CD4-positive, alpha-beta T cell treated with Interleukin-17A for 4 hours (primary cell): Measurements from ENCODE around the gene JDP2.
"Not testable (repeated sequence)": the region's sequence is repeated elsewhere in the genome, so short reads cannot be mapped to it uniquely, and the experiment has no call there.

Source experiments
- DNase-seq: peaks from one replicate; pipeline ENCODE4 v3.0.0-alpha.2; 2020; ENCODE audit warnings: mixed read lengths

Gene JDP2, protein sequence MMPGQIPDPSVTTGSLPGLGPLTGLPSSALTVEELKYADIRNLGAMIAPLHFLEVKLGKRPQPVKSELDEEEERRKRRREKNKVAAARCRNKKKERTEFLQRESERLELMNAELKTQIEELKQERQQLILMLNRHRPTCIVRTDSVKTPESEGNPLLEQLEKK

DNA sequence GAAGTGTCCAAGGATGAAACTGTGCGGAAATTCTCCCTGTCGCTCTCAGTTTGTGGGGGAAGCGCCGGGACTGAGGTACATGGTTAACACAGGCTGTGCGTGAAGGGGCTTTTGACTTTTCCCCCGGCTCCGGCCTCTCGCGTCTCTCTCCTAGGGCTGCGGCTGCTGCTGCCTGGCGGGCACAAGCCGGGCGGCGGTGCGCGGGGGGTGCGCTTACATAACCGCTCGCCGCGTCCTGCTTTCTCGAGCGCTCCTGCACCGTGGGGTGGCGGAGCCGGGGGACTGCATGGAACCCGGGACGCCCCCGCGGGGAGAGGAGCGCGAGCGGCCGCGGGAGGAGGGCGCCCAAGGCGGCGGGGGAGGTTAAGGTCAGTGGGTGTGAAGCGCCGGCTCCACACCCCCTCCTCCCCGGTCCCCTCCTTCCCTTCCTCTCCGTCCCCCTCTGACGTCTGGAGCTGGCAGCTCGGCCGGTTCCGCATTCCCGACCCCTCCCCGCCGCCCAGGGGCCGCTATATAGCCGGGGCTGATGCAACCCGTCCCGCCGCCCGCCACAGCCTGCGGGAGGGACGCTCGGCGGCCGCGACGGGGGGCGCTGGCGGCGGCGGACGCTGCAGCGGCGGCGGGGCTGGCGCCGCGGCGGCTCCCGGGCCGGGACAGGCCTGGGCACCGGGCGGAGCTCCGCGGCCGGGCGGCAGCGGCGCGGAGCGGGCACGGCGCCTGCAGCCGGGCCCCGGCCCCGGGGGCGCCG, at the start of gene JDP2:
Gene JDP2 (plus strand): TSS at position 541 of the 748 bp plus-strand sequence. CDS start 9,899 bp downstream, outside the sequence.
- peak; percentile 61 for DNase-seq

DNA sequence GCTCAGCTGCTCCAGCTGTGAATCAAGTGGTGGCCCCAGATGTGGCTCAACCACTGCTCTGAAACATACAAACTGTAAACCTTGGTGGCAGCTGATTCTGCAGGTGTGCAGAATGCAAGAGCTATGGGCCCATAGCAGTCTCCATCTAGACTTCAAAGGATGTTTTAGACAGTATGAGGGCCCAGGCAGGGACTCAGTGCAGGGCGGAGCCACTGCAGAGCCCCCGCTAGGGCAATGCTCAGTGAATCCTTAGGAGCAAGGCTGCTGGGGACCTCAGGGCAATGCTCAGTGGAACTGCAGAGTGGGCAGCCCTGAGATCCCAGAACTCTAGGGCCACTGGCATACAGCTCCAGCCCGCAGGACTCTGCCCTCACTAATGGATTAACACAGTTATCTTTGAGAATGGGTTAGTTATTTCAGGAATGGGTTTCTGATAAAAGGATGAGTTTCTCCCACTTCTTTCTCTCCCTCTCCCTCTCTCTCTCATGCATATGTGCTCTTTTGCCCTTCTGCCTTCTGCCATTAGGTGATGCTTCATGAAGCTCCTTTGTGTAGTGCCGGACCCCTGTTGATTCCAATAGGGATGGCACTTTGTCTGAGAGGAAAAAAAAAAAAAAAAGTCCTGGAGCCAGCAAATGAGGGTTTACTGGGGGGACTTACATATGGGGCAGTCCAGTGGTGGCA, 48.4 kb upstream of the JDP2 start:
- no peak for DNase-seq

DNA sequence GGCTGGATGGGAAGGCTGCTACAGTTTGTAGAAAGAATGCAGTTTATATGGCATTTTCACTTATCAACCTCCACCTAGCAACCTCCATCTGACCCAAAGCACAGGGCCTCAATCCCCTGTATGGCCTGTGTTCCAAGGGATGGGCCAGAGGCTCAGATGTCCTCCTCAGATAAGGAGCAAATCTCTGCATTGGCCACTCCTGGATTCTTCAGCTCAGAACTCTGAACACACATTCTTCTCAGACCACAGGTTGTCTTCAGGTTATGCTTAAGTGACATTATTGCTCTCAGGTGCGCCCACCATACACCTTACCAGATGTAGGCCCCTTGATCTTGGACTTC, 47.9 kb upstream of the JDP2 start:
- DNase-seq = no peak

DNA sequence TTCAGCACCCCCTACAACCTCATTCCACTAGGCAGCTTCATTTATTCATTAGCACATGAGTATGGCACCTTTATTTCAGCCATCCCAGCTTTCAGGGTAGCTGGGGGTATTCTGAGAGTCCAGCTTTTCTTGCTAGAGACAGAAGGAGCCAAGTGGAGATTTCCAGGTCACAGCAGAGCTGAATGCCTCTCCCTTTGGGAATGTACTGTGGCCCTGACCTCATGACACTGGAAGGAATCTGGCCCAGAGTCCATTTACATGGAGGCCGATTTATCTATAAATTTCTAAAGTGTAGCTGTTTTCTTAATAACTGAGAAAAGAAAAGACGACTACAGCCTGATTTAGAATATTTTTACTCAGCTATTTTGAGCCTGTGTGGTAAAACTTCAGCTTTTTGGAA, 47.2 kb upstream of the JDP2 start:
- DNase-seq = no peak

DNA sequence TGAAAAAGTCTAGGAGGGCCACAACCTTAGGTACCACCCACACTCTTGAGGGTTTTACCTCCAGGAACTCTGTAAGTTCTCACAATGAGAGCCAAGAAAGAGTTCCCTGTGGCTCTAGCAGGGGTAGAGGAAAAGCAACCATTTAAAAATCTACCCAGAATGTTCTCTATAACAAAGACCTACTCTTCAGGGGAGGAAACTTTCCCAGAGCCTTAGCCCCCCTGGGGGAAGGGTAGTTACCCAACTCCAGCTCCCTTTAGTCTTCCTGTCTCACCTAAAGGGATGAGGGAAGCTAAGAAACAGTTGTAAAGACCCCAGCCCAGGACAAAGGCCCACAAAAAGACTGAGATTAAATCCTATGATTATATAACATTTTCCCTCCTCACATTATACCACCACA, 46.2 kb upstream of the JDP2 start:
- DNase-seq = no peak

DNA sequence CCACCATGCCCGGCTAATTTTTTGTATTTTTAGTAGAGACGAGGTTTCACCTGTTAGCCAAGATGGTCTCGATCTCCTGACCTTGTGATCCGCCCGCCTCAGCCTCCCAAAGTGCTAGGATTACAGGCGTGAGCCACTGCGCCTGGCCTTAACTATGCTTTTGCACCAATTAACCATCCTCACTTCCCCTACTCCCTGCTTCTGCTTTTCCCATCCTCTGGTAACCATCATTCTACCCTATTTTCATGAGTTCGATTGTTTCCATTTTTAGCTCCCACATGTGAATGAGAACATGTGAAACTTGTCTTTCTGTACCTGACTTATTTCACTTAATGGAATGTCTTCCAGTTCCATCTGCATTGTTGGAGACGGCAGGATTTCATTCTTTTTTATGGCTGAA, 44.6 kb upstream of the JDP2 start:
- DNase-seq = not testable (repeated sequence)

DNA sequence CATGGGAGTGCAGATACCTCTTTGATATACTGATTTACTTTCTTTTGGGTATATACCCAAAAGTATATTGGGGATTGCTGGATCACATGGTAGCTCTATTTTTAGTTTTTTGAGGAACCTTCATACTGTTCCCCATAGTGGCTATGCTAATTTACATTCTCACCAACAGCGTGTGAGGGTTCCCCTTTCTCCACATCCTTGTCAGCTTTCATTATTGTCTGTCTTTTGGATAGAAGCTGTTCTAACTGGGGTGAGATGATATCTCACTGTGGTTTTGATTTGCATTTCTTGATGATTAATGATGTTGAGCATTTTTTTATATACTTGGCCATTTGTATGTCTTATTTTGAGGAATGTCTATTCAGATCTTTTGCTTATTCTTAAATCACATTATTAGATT, 44.1 kb upstream of the JDP2 start:
- no peak for DNase-seq

DNA sequence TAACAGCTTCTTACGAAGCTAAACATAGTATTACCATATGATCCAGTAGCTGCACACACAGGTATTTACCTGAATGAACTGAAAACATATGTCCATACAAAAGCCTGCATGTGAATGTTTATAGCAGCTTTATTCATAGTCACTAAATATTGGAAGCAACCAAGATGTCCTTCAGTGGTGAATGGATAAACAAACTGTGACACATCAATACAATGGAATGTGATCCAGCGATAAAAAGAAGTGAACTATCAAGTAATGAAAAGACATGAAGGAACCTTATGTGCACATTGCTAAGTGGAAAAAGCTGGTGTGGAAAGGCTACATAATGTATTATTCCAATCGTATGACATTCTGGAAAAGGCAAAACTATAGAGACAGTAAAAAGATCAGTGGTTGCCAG, 38.1 kb upstream of the JDP2 start:
- DNase-seq = no peak

DNA sequence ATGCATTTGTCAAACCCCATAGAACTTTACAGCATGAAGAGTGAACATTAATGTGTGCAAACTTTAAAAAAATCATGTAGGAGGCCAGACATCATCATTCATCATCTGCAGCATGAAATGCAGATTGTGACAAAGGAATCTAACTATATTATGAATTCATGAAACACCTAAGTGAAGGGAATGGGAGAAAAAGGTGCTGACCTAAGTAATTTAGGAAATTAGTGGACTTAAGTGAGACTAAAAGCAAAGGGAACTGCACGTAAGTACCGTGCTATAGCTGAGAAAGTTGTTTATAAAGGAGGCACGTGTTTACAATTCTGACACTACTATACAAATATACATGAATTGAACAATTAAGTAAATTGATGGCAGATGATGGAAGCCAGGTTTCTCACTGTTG, 37.6 kb upstream of the JDP2 start:
- DNase-seq = no peak

DNA sequence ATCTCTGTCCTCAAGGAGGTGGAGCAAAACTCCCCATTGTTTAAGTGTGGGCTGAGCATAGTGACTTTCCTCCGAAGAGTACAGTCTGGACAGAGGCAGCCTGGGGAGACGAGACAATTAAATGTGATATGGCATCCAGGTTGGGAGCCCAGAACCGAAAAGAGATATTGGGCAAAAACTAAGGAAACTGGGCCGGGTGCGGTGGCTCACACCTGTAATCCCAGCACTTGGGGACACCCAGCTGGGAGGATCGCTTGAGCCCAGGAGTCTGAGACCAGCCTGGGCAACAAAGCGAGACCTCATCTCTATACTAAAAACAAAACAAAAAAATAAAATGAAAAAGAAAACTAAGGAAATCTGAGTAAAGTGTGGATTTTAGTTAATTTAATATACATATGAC, 35.9 kb upstream of the JDP2 start:
- DNase-seq = no peak

DNA sequence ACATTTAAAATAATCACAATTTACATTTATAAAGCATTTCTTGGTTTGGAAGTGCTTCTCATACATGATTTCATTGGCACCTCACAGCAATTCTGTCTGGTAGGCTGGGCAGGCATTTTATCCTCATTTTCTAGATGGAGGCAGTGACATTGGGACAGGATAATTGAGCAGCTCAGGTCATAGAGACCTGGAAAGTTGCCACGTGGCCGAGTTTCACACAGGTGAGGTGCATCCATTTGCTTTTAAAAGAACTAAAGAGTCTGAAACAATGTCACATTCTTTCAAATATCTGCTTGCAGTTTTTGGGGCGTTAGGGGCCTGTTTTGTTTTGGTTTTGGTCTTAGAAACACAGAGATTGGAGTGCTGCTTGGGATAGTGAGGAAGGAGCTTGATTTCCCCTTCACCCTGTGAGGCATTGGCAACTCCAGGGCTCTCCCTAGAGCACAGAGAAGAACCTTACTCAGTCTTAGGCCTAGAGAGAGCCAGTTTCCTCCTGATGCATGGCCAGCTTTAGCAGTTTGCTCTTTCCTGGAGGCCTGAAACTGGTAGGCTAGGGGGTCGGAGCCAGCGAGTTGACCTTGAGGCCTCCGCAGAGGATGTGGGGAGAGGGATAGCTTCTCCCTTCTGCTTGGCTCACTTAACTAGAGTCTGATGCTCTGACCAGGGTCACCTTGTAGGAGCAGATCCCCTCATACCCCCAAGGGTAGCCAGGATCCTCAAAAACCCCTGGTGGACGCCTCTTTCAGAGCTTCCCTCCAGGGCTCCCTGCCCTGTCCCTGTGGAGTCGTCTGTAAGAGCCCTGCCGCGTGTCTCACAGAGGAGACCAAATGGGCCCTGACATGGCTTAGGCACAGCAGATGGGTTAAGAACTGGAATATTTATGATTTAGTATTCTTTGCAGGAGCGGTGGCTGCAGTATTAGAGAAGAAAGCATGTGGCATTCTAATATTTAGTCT, 34.9 kb upstream of the JDP2 start:
- DNase-seq = no peak

DNA sequence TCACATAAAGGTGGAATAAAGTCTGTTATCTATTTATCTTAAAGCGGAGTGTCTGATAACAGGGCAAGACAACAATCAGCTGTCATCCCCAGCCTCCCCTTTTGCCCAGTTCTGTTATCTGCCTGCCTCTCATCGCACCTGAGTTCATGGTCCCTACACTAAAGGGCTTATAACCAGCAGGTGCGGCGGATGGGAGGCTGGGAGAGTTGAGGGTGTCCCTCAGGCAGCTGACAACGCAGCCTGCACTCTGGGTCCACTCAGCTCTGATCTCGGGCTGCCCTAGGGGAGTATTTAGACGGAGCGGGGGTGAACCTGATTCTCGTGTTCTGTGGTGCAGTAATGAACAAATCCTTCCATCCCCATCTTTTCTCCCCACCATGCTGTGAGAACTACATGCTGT, 34.0 kb upstream of the JDP2 start:
- DNase-seq = no peak

DNA sequence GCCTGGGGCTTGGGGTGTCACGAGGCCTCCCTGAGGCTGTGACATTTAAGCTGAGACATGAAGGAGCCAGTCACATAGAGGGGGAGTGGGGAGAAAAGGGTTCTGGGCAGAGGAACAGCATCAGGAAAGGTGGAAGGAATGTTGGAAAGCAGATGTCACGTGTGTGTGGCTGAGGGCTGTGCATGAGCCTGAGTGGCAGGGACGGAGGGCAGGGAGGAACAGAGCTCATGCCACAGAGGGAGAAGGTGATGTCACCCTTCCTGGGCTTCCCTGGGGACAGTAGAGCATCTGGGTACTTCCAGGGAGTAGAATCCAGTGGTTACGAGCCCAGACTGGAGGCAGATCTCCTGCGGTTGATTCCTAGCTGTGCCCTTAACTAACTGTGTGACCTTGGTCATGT, 32.0 kb upstream of the JDP2 start:
- DNase-seq = no peak

DNA sequence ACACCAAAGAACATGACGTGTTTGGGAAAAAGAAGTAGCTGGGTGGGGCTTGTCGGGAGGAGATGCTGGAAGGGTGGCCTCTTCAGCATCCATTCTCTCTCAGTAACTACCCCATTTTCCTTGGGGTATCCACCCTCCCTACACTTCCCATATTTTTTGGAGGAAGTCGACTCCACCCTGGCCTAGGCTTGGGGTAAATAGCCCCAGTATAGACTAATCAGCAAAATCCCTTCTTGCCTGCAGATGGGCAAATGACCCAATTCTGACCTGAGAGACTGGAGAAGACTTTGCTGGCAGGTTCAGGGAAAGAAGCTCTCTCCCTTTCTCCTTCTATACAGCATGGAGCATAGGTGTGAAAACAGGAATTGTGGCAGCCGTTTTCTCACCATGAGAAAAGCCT, 28.5 kb upstream of the JDP2 start:
- no peak for DNase-seq

DNA sequence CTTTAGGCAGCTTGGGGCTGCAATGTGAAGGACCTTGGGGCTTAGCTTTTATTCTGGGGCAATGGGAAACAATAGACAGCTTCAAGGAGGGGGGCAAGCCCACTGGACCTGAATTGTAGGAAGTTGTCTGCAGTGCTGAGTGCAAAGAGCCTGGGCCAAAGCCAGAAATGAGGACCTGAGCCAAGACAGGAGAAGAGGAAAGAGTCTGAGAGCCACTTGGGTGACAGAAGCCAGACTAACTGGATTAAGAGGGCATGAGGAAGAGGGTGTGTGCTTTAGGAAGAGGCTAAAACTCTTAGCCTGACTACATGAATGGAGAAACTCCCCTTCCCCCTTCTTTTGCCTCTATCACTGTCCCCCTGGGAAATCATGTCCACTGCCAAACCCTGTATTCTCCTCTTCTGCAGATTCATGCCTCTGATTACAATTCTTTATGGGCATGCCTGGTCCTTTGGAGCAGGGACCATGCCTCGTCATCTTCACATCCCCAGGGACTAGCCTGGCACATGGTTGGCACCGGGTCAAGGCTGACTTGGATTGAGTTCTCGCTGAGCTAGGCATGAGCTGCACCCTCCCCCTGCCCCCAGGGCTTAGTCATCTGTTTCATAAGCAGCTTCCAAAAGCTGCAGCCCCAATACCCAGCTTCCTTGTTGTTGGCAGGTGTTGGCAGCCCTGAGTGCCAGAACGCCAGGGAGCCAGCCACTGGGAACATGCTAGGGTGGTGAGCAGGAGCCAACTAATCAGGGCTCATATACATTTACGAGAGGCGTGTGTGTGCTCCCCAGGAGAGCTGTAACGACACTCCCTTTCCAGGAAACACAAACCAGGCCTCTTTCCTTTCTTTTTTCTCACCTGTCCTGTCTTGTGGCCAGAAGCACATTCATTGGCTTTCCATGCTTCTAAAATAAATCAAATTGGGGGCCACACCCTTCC, 27.7 kb upstream of the JDP2 start:
- peak; percentile 6 for DNase-seq

DNA sequence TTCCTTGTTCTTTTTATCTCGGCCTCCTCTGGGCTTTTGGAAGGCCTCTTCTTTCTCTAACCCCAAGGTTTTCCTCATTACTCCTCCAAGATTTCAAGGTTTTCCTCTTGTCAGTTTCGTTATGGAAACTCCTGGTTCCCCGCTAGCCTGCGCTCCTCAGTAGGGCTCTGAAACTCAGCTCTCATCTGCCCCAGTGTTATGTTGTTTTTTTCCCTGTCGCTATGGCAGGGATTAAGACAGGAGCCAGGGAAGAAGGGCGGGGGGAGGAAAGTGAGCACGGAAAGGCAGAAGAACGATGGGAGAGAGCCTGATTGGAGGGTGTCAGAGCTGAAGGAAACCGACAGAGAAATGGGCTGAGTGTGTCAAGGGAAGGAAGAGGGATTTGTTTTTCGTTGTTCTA, 26.5 kb upstream of the JDP2 start:
- no peak for DNase-seq

DNA sequence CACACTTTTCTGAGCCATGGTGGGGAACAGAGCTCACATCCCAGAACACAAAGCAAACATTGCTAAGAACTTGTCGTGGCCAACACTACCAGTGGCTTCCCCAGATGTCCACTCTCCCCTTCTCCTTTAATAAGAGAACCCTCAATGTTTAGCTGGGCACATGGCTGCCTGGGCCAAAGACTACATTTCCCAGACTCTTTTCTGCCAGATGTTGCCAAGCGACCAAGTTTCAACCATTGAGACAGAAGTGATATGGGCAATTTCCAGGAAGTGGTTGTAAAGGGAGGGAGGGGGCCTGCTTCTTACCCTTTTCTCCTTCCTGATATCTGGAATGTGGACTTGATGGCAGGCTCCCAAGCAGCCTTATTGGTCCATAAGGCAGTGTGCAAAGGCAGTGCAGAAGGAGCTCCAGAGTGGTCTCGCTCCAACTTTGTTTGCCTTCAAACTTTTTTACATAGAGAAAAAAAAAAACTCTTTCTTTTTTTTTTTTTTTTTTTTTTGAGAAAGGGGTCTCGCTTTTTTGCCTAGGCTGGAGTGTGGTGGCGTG, 24.9 kb upstream of the JDP2 start:
- no peak for DNase-seq

DNA sequence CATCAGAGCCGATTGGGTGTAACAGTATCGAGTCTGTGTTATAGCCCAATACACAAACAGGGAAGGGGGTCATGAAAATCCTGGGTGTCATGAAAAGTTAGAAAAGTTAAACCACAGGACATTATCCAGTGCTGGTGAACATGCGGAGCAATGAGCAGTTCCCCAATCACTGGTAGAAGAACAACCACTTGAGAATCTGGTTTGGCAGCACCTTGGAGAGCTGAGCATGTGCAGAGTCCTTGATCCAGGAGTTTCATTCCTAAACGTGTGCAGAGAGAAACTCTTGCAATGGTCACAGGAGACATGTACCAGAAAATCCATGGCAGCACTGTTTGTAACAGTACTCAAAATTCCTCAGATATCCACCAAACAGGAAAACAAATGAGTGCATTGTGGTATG, 23.0 kb upstream of the JDP2 start:
- no peak for DNase-seq

DNA sequence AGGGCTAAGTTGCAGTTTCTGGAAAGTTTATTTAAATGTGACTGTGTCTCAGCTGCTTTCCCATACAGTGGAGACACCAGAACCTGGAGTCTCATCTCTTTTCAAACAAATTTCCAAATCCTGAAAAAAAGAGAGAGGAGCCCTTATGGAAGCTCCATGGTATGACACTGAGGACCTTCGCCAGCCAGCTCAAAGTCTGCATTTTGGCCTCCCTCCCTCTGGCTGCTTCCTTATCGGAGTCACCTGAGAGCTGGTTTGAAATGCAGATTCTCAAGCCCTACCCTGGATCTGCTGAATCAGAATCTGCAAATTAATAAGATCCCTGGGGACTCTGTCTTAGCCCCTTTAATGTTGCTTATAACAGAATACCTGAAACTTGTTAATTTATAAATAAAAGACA, 21.7 kb upstream of the JDP2 start:
- no peak for DNase-seq

DNA sequence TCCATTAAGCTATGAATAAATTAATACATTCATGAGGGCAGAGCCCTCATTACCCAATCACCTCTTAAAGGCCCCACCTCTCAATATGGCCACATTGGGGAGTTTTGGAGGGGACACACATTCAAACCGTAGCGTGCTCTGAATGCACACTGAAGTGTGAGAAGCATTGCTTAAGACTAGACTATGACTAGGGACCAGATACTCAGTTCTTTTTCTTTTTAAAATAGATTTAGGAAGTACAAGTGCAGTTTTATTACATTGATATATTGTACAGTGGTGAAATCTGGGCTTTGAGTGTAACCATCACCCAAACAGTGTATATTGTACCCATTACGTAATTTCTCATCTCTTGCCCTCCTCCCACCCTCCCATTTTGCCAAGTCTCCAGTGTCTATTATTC, 21.0 kb upstream of the JDP2 start:
- DNase-seq = no peak

DNA sequence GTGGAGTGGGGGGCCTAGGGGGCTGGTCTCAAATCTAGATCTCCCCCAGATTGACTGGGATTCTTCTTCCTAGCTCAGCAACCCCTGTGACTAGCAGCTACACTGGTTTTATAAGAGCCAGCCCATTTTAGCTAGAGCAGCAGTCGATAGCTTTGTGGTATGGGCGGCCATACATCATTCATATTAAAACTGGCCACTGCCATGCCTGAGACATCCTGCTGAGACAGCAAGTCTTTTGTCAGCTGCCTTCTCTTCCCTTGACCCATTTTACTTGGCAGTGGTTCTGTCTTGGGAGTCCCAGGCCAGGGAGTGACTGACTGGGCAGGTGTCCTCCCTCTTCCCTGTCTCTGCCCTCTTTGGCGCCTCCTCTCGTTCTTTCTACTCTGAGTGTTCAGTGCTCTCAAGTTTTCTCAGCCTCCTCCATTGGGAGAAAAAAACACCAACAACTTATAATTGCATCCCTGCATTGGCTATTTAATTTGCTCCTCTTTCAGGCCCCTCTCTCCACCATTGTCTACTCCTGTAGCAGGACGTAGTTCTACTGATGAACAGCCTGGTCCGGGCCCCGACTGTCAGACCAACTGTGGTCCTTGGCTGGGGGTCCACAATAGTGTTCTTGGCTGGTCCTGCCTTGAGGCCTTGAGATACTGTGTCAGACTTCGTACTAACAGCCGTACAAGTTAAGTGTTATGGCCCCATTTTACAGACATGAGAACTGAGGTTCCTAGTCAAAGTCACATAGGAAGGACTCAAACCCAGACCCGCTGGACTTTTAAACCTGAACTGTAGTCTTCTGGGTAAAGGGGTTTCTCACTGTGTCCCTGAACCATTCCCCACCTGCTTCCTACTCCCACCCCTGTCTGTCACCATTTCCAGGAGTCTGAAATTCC, 18.3 kb upstream of the JDP2 start:
- DNase-seq = no peak
